ENCODE measurements around the gene PSME3IP1.

DNA sequence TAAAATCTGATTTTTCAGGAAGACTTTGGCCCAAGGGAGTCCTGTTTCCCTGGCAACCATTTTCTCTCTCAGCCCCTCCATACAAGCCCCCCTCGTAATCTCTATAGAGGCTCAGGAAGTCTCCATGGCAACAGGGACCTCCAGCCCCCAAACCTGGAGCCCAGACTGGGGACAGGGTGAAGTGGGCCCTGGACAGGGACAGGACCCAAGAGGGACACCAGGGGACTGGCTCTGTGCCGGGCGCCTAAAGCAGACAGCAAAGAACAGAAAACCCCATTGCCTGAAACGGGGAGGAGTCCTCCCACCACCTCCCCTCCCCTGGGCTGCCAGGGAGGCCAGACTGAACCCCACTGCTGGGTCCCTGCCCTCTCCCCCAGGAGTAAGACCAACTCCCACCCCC is 52.8 kb downstream of the PSME3IP1 start:
- TF ChIP-seq EZH2 (IDR thresholded peaks at IDR 0.05; ENCODE audit: borderline replicate concordance, low read length) = no peak
- no peak for TF ChIP-seq CTCF (IDR thresholded peaks at IDR 0.05; ENCODE audit: low read length)

Data from OCI-LY1 (cell line).